CD14-positive monocyte (primary cell): Measurements from ENCODE around the gene PAPPA. TPM values are rescaled to one million over a fixed set of nuclear protein-coding genes. Genes with fewer than 3 reads are reported as not detected.

Experiments used
- DNase-seq, 3 donors: peaks; one replicate each; pipeline ENCODE4 v3.0.0-alpha.2; 2011 to 2022
- H2AFZ ChIP-seq: 2 replicates; pipeline ENCODE4 v1.6.0; 2012; ENCODE audit warnings: mild to moderate bottlenecking, low read depth, low read length, inconsistent platforms; ENCODE audit not compliant: insufficient read depth, poor library complexity, severe bottlenecking
- H3K27ac ChIP-seq, 2 donors: 1 replicate in 1 of 2; 2 replicates in 1 of 2; pipeline ENCODE4 v1.5.1; 2012 to 2013; ENCODE audit warnings: low read length in 2 of 2, control low read depth in 1 of 2, inconsistent platforms in 1 of 2, low read depth in 1 of 2, mild to moderate bottlenecking in 1 of 2
- H3K27me3 ChIP-seq, 2 donors: one replicate each; pipeline versions ENCODE4 v1.6.0 to v1.6.1; 2011 to 2013; ENCODE audit warnings: low read length in 2 of 2; ENCODE audit not compliant: control insufficient read depth in 2 of 2, insufficient read depth in 2 of 2
- H3K36me3 ChIP-seq, 2 donors: replicated peaks in 1 of 2; 1 replicate in 1 of 2; 2 replicates in 1 of 2; pipeline versions ENCODE4 v1.5.1 to v1.6.1; 2012 to 2013; ENCODE audit warnings: low read length in 2 of 2, control low read depth in 1 of 2, inconsistent platforms in 1 of 2, mild to moderate bottlenecking in 1 of 2; ENCODE audit not compliant: insufficient read depth in 2 of 2, control insufficient read depth in 1 of 2
- H3K4me1 ChIP-seq, 2 donors: 1 replicate in 1 of 2; 2 replicates in 1 of 2; pipeline versions ENCODE4 v1.5.1 to v1.6.1; 2012 to 2013; ENCODE audit warnings: low read length in 2 of 2, control low read depth in 1 of 2, inconsistent platforms in 1 of 2, mild to moderate bottlenecking in 1 of 2, moderate library complexity in 1 of 2; ENCODE audit not compliant: insufficient read depth in 2 of 2, control insufficient read depth in 1 of 2
- H3K4me2 ChIP-seq: replicated peaks from 2 replicates; pipeline ENCODE3; 2012; ENCODE audit warnings: low read length, moderate library complexity, mild to moderate bottlenecking; ENCODE audit not compliant: poor library complexity, severe bottlenecking; ENCODE audit errors: extremely low read depth
- H3K4me3 ChIP-seq, 3 experiments: fragments of 200-600 bp in 1 of 3; sonication (generic) in 1 of 3; replicated peaks in 1 of 3; 1 replicate in 2 of 3; 2 replicates in 1 of 3; pipeline ENCODE4 v1.5.1; 2011 to 2013; ENCODE audit warnings: low read length in 3 of 3, mild to moderate bottlenecking in 3 of 3, control low read depth in 2 of 3, low read depth in 2 of 3, inconsistent platforms in 1 of 3, moderate library complexity in 1 of 3
- H3K79me2 ChIP-seq: 2 replicates; pipeline ENCODE4 v1.6.0; 2012; ENCODE audit warnings: mild to moderate bottlenecking, control low read depth, inconsistent platforms, low read length, moderate library complexity; ENCODE audit not compliant: insufficient read depth
- H3K9ac ChIP-seq: 2 replicates; pipeline ENCODE4 v1.6.0; 2017; ENCODE audit warnings: low read length, mild to moderate bottlenecking; ENCODE audit not compliant: insufficient read depth, poor library complexity, severe bottlenecking
- H3K9me3 ChIP-seq, 2 donors: replicated peaks in 1 of 2; 1 replicate in 1 of 2; 2 replicates in 1 of 2; pipeline versions ENCODE4 v1.5.1 to v1.6.1; 2012 to 2013; ENCODE audit warnings: low read length in 2 of 2, control low read depth in 1 of 2; ENCODE audit not compliant: control insufficient read depth in 1 of 2, insufficient read depth in 1 of 2
- H4K20me1 ChIP-seq: 2 replicates; pipeline ENCODE4 v1.6.0; 2012; ENCODE audit warnings: mild to moderate bottlenecking, low read length, control low read depth, moderate library complexity; ENCODE audit not compliant: insufficient read depth
- H3K27ac Mint-ChIP-seq, 7 donors: one replicate each; pipeline ENCODE4 v1.8.0; 2020; ENCODE audit warnings: mild to moderate bottlenecking in 7 of 7, mixed read lengths in 7 of 7, moderate library complexity in 6 of 7, inconsistent platforms in 2 of 7
- H3K27me3 Mint-ChIP-seq, 3 donors: one replicate each; pipeline ENCODE4 v1.8.0; 2021 to 2022; ENCODE audit warnings: low read depth in 3 of 3, mild to moderate bottlenecking in 3 of 3, mixed read lengths in 3 of 3, moderate library complexity in 3 of 3, inconsistent platforms in 1 of 3
- H3K36me3 Mint-ChIP-seq, 2 donors: one replicate each; pipeline ENCODE4 v1.8.0; 2020; ENCODE audit warnings: mixed read lengths in 2 of 2, inconsistent platforms in 1 of 2, mild to moderate bottlenecking in 1 of 2
- H3K4me1 Mint-ChIP-seq: one replicate; pipeline ENCODE4 v1.8.0; 2020; ENCODE audit warnings: mild to moderate bottlenecking, mixed read lengths
- H3K4me3 Mint-ChIP-seq, 2 donors: one replicate each; pipeline ENCODE4 v1.8.0; 2020; ENCODE audit warnings: mild to moderate bottlenecking in 2 of 2, mixed read lengths in 2 of 2, moderate library complexity in 1 of 2
- H3K9me3 Mint-ChIP-seq, 7 donors: one replicate each; pipeline ENCODE4 v1.8.0; 2020 to 2022; ENCODE audit warnings: mixed read lengths in 7 of 7, mild to moderate bottlenecking in 6 of 7, moderate library complexity in 6 of 7, inconsistent platforms in 2 of 7
- CTCF ChIP-seq: fragments of 200-600 bp; IDR thresholded peaks from one replicate; pipeline ENCODE4 v1.8.0; 2022; ENCODE audit warnings: antibody characterized with exemption, mild to moderate bottlenecking
- WGBS: methylation state at CpG from one replicate; pipeline ENCODE4 v1.1.5; 2013; ENCODE audit warnings: missing lambda C conversion rate; ENCODE audit not compliant: insufficient coverage; 5-methylcytosine and 5-hydroxymethylcytosine counted together
- intact Hi-C, 2 donors: fragments of 100-400 bp; cut with micrococcal nuclease; formaldehyde crosslinking; loops; one replicate each; pipeline versions ENCODE4 v1.15.0 to v1.15.1; 2023
- polyA plus RNA-seq, 3 donors: library from polyadenylated mRNA; depleted of rRNA in 1 of 3; unstranded in 2 of 3; stranded (reverse) in 1 of 3; fragments of 300-500 nt in 2 of 3; fragments of >200 nt in 1 of 3; fragmentation: Illumina TruSeq in 2 of 3; gene quantifications; 1 replicate in 2 of 3; 2 replicates in 1 of 3; pipeline ENCODE4 v1.2.3, GENCODE V29; 2012 to 2021

PAPPA gene
- polyA plus RNA-seq, 3 donors, result not detected

GRCh38 chr9:116196806-116197205, 43.2 kb downstream of the PAPPA start:
- Histone ChIP-seq H4K20me1 (no peaks in the 10 kb centered on the region), H3K36me3 (no peaks in the 10 kb centered on the region), H2AFZ (no peak overlapping the region), H3K4me2 (no peak overlapping the region), H3K79me2 (no peaks in the 10 kb centered on the region), H3K4me3 (no peak overlapping the region), H3K9me3 (no peaks in the 10 kb centered on the region), H3K27ac (no peak overlapping the region), H3K4me1 (no peaks in the 10 kb centered on the region), H3K27me3 (no peaks in the 10 kb centered on the region), H3K9ac (no peak overlapping the region)
- no peak for TF ChIP-seq CTCF
- Mint-ChIP-seq H3K4me3 (no peak overlapping the region), H3K9me3 (peaks cover 0 to 4% (median 0%) of the 10 kb centered on the region in 7 donors), H3K27ac (no peak overlapping the region), H3K4me1 (no peaks in the 10 kb centered on the region), H3K36me3 (no peaks in the 10 kb centered on the region), H3K27me3 (peaks cover 2 to 3% (median 2%) of the 10 kb centered on the region in 3 donors)
- intact Hi-C loops, result no loop called here
- 80% methylated on average over 1 of the region's 2 CpGs for WGBS
- DNase-seq, result no peak

- no peak overlapping the region for H3K4me3 Mint-ChIP-seq
- peaks cover 2 to 3% (median 2%) of the 10 kb centered on the region in 3 donors for H3K27me3 Mint-ChIP-seq
- H3K36me3 ChIP-seq, result no peaks in the 10 kb centered on the region
- no peak overlapping the region for H3K27ac Mint-ChIP-seq
- H3K4me3 ChIP-seq, result no peak overlapping the region
- intact Hi-C loops, result no loop called here
- no peaks in the 10 kb centered on the region for H3K36me3 Mint-ChIP-seq
- DNase-seq, result no peak
- H4K20me1 ChIP-seq, result no peaks in the 10 kb centered on the region
- no peak overlapping the region for H2AFZ ChIP-seq
- no peaks in the 10 kb centered on the region for H3K27me3 ChIP-seq
- H3K4me1 Mint-ChIP-seq, result no peaks in the 10 kb centered on the region
- H3K4me1 ChIP-seq, result no peaks in the 10 kb centered on the region
- H3K79me2 ChIP-seq, result no peaks in the 10 kb centered on the region
- H3K27ac ChIP-seq, result no peak overlapping the region
- 92% methylated on average over 3 of the region's 4 CpGs for WGBS
- H3K9me3 ChIP-seq, result no peaks in the 10 kb centered on the region
- H3K4me2 ChIP-seq, result no peak overlapping the region
- H3K9ac ChIP-seq, result no peak overlapping the region
- no peak for TF ChIP-seq CTCF
- peaks cover 0 to 4% (median 0%) of the 10 kb centered on the region in 7 donors for H3K9me3 Mint-ChIP-seq
Observed at GRCh38 chr9:116198344-116198743, 44.8 kb downstream of the PAPPA start.
